ENCODE data around the gene HOXD13.

DNA sequence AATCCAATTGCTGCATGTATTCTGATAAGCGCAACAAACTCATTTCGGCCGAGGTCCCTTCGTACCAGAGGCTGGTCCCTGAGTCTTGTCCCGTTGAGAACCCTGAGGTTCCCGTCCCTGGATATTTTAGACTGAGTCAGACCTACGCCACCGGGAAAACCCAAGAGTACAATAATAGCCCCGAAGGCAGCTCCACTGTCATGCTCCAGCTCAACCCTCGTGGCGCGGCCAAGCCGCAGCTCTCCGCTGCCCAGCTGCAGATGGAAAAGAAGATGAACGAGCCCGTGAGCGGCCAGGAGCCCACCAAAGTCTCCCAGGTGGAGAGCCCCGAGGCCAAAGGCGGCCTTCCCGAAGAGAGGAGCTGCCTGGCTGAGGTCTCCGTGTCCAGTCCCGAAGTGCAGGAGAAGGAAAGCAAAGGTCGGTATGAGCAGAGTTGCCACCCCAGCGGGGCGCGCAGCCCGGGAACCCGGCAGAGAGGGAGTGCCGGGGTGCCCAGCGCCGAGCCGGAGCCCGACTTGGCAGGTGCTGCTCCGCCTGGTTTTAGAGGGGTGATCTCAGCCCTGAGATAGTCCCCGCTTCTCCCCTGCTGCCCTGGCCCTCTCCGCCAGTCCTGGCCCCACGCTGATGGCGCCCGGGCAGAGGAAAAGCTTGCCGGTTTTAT is 24.8 kb downstream of the HOXD13 start:
- TF ChIP-seq CTCF (IDR thresholded peaks at IDR 0.05 in 4 of 5, conservative IDR thresholded peaks at IDR 0.05 in 1 of 5): no peak
- no peak for TF ChIP-seq POLR2A (IDR thresholded peaks at IDR 0.05)

Data from gastrocnemius medialis (tissue), 4 donors.